ENCODE measurements around the gene HNRNPM.

Gene HNRNPM

GRCh38 chr19:8487137-8487851 lies 42.5 kb downstream of the HNRNPM start:
- Histone ChIP-seq H3K4me3 (IDR thresholded peaks at IDR 0.05; ENCODE audit: insufficient read depth, low read depth, low read length) (no peak overlapping the region), H3K36me3 (ENCODE audit: insufficient read depth) (no peaks in the 10 kb centered on the region; the same call in 1 of the 2 replicates), H3K4me1 (ENCODE audit: low read depth, poor library complexity, severe bottlenecking) (no peaks in the 10 kb centered on the region), H3K79me2 (ENCODE audit: insufficient read depth, low read depth) (peaks cover 10% of the 10 kb centered on the region; the same call in 1 of the 2 replicates), H3K9ac (no peak overlapping the region), H2AFZ (ENCODE audit: low read depth) (no peak overlapping the region), H4K20me1 (ENCODE audit: insufficient read depth) (no peaks in the 10 kb centered on the region), H3K4me2 (no peak overlapping the region), H3K27me3 (ENCODE audit: insufficient read depth, low read depth) (no peaks in the 10 kb centered on the region), H3K27ac (no peak overlapping the region)
- no peak for TF ChIP-seq CTCF (conservative IDR thresholded peaks at IDR 0.05; ENCODE audit: low read depth, low read length)

- Histone ChIP-seq H3K4me2 (no peak overlapping the region), H3K27ac (no peak overlapping the region), H3K4me1 (ENCODE audit: low read depth, poor library complexity, severe bottlenecking) (no peaks in the 10 kb centered on the region), H3K79me2 (ENCODE audit: insufficient read depth, low read depth) (no peaks in the 10 kb centered on the region), H3K4me3 (IDR thresholded peaks at IDR 0.05; ENCODE audit: insufficient read depth, low read depth, low read length) (no peak overlapping the region), H3K36me3 (ENCODE audit: insufficient read depth) (no peaks in the 10 kb centered on the region; the same call in 1 of the 2 replicates), H3K27me3 (ENCODE audit: insufficient read depth, low read depth) (no peaks in the 10 kb centered on the region), H3K9ac (no peak overlapping the region), H4K20me1 (ENCODE audit: insufficient read depth) (no peaks in the 10 kb centered on the region), H2AFZ (ENCODE audit: low read depth) (no peak overlapping the region)
- no peak for TF ChIP-seq CTCF (conservative IDR thresholded peaks at IDR 0.05; ENCODE audit: low read depth, low read length)
These were observed 43.6 kb downstream of the HNRNPM start for GRCh38 chr19:8488365-8488764.

DNA sequence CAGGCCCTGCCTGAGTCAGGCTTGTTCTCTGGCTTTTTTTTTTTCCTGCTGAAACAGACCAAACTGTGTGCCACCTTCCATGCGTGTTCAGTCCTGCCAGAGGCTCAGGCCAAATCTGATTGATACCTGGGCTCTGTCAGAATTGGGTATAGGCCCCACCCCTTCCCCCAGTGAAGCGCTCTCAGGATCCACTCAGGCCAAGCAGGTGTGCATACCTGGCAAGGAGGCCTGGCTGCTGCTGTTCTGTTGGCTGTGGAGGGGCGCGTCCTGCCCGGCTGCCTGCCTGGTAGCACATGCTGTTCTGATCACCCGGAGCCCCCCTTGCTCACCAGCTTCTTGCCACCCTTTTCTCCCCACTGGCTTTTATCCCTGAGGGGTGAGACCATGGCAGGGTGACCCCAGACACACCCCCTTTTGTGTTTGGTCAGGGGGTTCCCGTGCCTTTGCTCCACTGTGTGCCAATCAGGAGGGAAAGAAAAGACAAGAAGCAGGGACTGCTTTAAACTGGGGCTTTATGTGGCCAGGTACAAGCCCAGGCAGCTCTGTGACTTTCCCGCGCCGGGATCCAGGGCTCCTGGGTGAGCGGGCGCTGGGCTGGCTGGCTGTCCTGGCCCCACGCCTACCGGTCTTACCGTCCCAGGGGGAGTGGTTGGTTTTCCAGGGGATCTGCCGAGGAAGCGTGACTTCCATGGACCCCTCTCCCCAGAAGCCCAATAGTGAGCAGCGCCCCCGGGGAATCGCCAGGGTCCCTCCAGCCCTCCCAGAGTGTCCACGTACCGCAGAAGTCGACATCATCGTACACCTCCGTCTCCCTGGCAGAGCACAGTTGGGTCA lies 45.0 kb downstream of the HNRNPM start:
- H3K27ac ChIP-seq = no peak overlapping the region
- H3K9ac ChIP-seq = no peak overlapping the region
- no peak overlapping the region for H3K4me2 ChIP-seq

DNA sequence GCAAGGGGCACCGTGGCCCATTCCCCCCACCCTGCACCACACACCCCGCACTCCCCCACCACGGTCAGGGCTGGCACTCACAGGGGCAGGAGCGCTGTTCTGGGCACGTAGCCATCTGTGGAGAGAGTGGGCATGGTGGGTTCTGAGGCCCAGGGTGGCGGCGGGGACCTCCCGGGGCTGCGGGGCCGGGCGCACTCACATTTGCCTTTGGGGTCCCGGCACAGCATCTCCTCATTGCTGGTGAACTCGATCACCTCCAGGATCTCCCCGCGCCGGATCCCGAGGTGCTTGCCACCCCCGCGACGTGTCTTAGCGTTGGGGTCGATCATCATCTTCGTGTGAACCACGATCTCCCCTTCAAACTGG lies 45.6 kb downstream of the HNRNPM start:
- Histone ChIP-seq H3K27me3 (ENCODE audit: insufficient read depth, low read depth) (no peaks in the 10 kb centered on the region), H3K4me1 (ENCODE audit: low read depth, poor library complexity, severe bottlenecking) (no peaks in the 10 kb centered on the region), H3K79me2 (ENCODE audit: insufficient read depth, low read depth) (no peaks in the 10 kb centered on the region), H2AFZ (ENCODE audit: low read depth) (no peak overlapping the region), H4K20me1 (ENCODE audit: insufficient read depth) (no peaks in the 10 kb centered on the region), H3K36me3 (ENCODE audit: insufficient read depth) (no peaks in the 10 kb centered on the region; the same call in 1 of the 2 replicates), H3K27ac (no peak overlapping the region), H3K4me3 (IDR thresholded peaks at IDR 0.05; ENCODE audit: insufficient read depth, low read depth, low read length) (no peak overlapping the region), H3K9ac (no peak overlapping the region), H3K4me2 (no peak overlapping the region)
- TF ChIP-seq CTCF (conservative IDR thresholded peaks at IDR 0.05; ENCODE audit: low read depth, low read length) = no peak

More for the DNA sequence above, 45.0 kb downstream of the HNRNPM start:
- no peak overlapping the region for H2AFZ ChIP-seq (ENCODE audit: low read depth)
- no peaks in the 10 kb centered on the region for H4K20me1 ChIP-seq (ENCODE audit: insufficient read depth)
- no peaks in the 10 kb centered on the region for H3K4me1 ChIP-seq (ENCODE audit: low read depth, poor library complexity, severe bottlenecking)
- no peak overlapping the region for H3K4me3 ChIP-seq (IDR thresholded peaks at IDR 0.05; ENCODE audit: insufficient read depth, low read depth, low read length)
- no peaks in the 10 kb centered on the region for H3K79me2 ChIP-seq (ENCODE audit: insufficient read depth, low read depth)
- TF ChIP-seq CTCF (conservative IDR thresholded peaks at IDR 0.05; ENCODE audit: low read depth, low read length) = no peak
- no peaks in the 10 kb centered on the region for H3K27me3 ChIP-seq (ENCODE audit: insufficient read depth, low read depth)
- H3K36me3 ChIP-seq (ENCODE audit: insufficient read depth) = no peaks in the 10 kb centered on the region; the same call in 1 of the 2 replicates
